ENCODE data around the gene ZNF385D. TPM values are rescaled to one million over a fixed set of nuclear protein-coding genes. Genes with fewer than 3 reads are reported as not detected.

ZNF385D gene
- total and polyA plus RNA-seq, 2 experiments from 2014 or later: 2.7 to 12.3 TPM

DNA sequence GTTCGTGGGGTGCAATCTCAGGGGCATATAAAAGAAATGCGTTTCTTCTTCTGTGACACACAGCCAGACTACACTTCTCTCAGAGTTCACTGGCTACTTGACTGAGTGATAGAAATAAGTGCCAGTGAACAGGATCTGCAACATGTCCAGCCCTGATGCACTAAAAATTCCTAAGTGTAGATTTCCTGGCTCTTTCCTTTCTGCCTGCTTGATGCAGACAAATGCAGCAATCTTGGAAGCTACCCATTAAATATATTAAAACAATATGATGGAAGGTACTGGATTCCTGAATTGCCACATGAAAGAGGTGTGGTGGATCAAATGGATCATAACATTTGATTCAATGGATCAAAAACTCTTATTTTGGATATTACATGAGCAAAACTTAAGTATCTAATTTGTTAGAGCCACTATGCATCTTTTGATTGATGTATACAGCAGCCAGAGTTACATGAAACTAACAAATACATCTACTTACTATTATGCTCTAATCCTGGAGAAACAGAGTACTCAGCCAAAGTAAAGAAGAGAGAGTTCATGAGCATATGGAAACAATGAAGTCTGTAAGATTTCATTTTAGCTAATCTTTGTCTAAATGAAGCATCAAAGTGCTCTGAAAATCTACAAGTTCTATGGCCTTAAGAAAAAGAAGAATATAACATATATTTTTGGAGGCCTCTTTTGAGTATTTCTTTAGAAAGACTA lies 222.6 kb downstream of the ZNF385D start:
- H3K79me2 ChIP-seq (replicated peaks; ENCODE audit: insufficient read depth): no peaks in the 10 kb centered on the region
- no peak overlapping the region for H3K27ac ChIP-seq (ENCODE audit: low read depth)
- Mint-ChIP-seq H3K27me3 (ENCODE audit: insufficient read depth, low read depth, poor library complexity) (no peaks in the 10 kb centered on the region), H3K4me1 (peaks cover 9% of the 10 kb centered on the region), H3K4me3 (no peak overlapping the region), H3K36me3 (ENCODE audit: low read depth) (no peaks in the 10 kb centered on the region), H3K9me3 (no peaks in the 10 kb centered on the region), H3K27ac (no peak overlapping the region)
- no peaks in the 10 kb centered on the region for H3K36me3 ChIP-seq (ENCODE audit: insufficient read depth)
- ATAC-seq (no peak), DNase-seq (ENCODE audit: low spot score) (no peak)
- peaks cover 8% of the 10 kb centered on the region; the same call in 1 of the 2 replicates for H3K9me2 ChIP-seq (ENCODE audit: insufficient read depth)
- no peaks in the 10 kb centered on the region for H3F3A ChIP-seq (replicated peaks; ENCODE audit: low read depth)
- no peaks in the 10 kb centered on the region for H3K27me3 ChIP-seq (ENCODE audit: insufficient read depth)
- H3K4me3 ChIP-seq: no peak overlapping the region
- H3K4me2 ChIP-seq: no peak overlapping the region
- H4K20me1 ChIP-seq (replicated peaks; ENCODE audit: insufficient read depth): no peaks in the 10 kb centered on the region
- H2AFZ ChIP-seq: no peak overlapping the region
- TF ChIP-seq EZH2 (IDR thresholded peaks at IDR 0.05; ENCODE audit: low read depth, unreplicated experiment) (no peak), JUNB (IDR thresholded peaks at IDR 0.05; ENCODE audit: unreplicated experiment) (no peak), STAT1 (IDR thresholded peaks at IDR 0.05; ENCODE audit: unreplicated experiment) (no peak), ZNF331 (CRISPR knock-in tag; IDR thresholded peaks at IDR 0.05; ENCODE audit: low read depth) (no peak), POLR2AphosphoS5 (IDR thresholded peaks at IDR 0.05; ENCODE audit: low read depth) (no peak), NANOG (IDR thresholded peaks at IDR 0.05; ENCODE audit: borderline replicate concordance) (no peak), EZH2phosphoT487 (IDR thresholded peaks at IDR 0.05; ENCODE audit: unreplicated experiment) (no peak), ZNF114 (CRISPR knock-in tag; IDR thresholded peaks at IDR 0.05) (no peak)
- TF ChIP-seq, protein P1, sequence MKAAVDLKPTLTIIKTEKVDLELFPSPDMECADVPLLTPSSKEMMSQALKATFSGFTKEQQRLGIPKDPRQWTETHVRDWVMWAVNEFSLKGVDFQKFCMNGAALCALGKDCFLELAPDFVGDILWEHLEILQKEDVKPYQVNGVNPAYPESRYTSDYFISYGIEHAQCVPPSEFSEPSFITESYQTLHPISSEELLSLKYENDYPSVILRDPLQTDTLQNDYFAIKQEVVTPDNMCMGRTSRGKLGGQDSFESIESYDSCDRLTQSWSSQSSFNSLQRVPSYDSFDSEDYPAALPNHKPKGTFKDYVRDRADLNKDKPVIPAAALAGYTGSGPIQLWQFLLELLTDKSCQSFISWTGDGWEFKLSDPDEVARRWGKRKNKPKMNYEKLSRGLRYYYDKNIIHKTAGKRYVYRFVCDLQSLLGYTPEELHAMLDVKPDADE (IDR thresholded peaks at IDR 0.05): no peak
- TF ChIP-seq, protein P2, sequence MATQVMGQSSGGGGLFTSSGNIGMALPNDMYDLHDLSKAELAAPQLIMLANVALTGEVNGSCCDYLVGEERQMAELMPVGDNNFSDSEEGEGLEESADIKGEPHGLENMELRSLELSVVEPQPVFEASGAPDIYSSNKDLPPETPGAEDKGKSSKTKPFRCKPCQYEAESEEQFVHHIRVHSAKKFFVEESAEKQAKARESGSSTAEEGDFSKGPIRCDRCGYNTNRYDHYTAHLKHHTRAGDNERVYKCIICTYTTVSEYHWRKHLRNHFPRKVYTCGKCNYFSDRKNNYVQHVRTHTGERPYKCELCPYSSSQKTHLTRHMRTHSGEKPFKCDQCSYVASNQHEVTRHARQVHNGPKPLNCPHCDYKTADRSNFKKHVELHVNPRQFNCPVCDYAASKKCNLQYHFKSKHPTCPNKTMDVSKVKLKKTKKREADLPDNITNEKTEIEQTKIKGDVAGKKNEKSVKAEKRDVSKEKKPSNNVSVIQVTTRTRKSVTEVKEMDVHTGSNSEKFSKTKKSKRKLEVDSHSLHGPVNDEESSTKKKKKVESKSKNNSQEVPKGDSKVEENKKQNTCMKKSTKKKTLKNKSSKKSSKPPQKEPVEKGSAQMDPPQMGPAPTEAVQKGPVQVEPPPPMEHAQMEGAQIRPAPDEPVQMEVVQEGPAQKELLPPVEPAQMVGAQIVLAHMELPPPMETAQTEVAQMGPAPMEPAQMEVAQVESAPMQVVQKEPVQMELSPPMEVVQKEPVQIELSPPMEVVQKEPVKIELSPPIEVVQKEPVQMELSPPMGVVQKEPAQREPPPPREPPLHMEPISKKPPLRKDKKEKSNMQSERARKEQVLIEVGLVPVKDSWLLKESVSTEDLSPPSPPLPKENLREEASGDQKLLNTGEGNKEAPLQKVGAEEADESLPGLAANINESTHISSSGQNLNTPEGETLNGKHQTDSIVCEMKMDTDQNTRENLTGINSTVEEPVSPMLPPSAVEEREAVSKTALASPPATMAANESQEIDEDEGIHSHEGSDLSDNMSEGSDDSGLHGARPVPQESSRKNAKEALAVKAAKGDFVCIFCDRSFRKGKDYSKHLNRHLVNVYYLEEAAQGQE (IDR thresholded peaks at IDR 0.05; ENCODE audit: unreplicated experiment): no peak
- TF ChIP-seq, protein P3, sequence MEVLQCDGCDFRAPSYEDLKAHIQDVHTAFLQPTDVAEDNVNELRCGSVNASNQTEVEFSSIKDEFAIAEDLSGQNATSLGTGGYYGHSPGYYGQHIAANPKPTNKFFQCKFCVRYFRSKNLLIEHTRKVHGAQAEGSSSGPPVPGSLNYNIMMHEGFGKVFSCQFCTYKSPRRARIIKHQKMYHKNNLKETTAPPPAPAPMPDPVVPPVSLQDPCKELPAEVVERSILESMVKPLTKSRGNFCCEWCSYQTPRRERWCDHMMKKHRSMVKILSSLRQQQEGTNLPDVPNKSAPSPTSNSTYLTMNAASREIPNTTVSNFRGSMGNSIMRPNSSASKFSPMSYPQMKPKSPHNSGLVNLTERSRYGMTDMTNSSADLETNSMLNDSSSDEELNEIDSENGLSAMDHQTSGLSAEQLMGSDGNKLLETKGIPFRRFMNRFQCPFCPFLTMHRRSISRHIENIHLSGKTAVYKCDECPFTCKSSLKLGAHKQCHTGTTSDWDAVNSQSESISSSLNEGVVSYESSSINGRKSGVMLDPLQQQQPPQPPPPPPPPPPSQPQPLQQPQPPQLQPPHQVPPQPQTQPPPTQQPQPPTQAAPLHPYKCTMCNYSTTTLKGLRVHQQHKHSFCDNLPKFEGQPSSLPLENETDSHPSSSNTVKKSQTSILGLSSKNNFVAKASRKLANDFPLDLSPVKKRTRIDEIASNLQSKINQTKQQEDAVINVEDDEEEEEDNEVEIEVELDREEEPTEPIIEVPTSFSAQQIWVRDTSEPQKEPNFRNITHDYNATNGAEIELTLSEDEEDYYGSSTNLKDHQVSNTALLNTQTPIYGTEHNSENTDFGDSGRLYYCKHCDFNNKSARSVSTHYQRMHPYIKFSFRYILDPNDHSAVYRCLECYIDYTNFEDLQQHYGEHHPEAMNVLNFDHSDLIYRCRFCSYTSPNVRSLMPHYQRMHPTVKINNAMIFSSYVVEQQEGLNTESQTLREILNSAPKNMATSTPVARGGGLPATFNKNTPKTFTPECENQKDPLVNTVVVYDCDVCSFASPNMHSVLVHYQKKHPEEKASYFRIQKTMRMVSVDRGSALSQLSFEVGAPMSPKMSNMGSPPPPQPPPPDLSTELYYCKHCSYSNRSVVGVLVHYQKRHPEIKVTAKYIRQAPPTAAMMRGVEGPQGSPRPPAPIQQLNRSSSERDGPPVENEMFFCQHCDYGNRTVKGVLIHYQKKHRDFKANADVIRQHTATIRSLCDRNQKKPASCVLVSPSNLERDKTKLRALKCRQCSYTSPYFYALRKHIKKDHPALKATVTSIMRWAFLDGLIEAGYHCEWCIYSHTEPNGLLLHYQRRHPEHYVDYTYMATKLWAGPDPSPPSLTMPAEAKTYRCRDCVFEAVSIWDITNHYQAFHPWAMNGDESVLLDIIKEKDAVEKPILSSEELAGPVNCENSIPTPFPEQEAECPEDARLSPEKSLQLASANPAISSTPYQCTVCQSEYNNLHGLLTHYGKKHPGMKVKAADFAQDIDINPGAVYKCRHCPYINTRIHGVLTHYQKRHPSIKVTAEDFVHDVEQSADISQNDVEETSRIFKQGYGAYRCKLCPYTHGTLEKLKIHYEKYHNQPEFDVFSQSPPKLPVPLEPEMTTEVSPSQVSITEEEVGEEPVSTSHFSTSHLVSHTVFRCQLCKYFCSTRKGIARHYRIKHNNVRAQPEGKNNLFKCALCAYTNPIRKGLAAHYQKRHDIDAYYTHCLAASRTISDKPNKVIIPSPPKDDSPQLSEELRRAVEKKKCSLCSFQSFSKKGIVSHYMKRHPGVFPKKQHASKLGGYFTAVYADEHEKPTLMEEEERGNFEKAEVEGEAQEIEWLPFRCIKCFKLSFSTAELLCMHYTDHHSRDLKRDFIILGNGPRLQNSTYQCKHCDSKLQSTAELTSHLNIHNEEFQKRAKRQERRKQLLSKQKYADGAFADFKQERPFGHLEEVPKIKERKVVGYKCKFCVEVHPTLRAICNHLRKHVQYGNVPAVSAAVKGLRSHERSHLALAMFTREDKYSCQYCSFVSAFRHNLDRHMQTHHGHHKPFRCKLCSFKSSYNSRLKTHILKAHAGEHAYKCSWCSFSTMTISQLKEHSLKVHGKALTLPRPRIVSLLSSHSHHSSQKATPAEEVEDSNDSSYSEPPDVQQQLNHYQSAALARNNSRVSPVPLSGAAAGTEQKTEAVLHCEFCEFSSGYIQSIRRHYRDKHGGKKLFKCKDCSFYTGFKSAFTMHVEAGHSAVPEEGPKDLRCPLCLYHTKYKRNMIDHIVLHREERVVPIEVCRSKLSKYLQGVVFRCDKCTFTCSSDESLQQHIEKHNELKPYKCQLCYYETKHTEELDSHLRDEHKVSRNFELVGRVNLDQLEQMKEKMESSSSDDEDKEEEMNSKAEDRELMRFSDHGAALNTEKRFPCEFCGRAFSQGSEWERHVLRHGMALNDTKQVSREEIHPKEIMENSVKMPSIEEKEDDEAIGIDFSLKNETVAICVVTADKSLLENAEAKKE (CRISPR knock-in tag; IDR thresholded peaks at IDR 0.05): no peak
- no peaks in the 10 kb centered on the region; the same call in 1 of the 2 replicates for H3K4me1 ChIP-seq (ENCODE audit: insufficient read depth)

All from GM23338 (cell line).